Measurements from ENCODE around the gene SMIM43. TPM values are rescaled to one million over a fixed set of nuclear protein-coding genes. Genes with fewer than 3 reads are reported as not detected.
"Not testable (repeated sequence)": the region's sequence is repeated elsewhere in the genome, so short reads cannot be mapped to it uniquely, and the experiment has no call there.

The SMIM43 gene
- total RNA-seq, 4 donors from 2014 or later = 0.24 to 0.37 TPM; not detected in 2

DNA sequence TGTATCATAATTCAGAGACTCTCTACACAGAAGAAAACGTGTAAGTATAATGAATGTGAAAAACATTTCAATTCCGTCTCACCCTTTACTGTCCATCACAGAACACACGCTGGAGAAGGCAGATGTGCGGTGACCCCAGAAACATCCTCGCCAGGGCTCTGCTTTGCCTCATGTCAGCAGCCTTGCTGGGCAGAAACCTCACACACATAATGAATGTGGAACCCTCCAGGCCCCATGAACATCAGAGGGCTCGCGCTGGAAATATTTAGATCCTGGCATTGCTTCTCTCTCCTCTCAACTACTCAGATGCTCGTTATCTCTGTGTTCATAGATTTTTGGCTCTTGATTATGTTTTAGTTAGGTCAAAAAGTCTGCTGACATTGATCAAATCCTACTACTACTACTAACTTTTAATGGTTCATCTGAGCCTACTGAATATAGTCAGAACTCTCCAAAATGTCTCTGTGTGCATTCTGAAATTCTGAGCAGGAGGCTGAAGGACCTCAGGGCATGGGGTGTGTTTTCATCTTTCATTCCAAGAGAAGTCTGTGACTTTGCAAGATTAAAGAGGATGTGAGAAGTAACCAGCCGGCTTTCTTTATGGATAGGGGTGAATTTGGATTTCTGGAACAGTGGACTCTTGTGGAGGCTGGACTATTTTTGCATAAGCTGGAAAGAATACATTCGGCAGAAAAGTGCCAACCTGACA lies 27.0 kb downstream of the SMIM43 start:
- ATAC-seq (ENCODE audit: low FRiP score) (no peak), DNase-seq (ENCODE audit: low spot score) (no peak)
- TF ChIP-seq, protein P1, sequence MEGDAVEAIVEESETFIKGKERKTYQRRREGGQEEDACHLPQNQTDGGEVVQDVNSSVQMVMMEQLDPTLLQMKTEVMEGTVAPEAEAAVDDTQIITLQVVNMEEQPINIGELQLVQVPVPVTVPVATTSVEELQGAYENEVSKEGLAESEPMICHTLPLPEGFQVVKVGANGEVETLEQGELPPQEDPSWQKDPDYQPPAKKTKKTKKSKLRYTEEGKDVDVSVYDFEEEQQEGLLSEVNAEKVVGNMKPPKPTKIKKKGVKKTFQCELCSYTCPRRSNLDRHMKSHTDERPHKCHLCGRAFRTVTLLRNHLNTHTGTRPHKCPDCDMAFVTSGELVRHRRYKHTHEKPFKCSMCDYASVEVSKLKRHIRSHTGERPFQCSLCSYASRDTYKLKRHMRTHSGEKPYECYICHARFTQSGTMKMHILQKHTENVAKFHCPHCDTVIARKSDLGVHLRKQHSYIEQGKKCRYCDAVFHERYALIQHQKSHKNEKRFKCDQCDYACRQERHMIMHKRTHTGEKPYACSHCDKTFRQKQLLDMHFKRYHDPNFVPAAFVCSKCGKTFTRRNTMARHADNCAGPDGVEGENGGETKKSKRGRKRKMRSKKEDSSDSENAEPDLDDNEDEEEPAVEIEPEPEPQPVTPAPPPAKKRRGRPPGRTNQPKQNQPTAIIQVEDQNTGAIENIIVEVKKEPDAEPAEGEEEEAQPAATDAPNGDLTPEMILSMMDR (IDR thresholded peaks at IDR 0.05) = no peak

DNA sequence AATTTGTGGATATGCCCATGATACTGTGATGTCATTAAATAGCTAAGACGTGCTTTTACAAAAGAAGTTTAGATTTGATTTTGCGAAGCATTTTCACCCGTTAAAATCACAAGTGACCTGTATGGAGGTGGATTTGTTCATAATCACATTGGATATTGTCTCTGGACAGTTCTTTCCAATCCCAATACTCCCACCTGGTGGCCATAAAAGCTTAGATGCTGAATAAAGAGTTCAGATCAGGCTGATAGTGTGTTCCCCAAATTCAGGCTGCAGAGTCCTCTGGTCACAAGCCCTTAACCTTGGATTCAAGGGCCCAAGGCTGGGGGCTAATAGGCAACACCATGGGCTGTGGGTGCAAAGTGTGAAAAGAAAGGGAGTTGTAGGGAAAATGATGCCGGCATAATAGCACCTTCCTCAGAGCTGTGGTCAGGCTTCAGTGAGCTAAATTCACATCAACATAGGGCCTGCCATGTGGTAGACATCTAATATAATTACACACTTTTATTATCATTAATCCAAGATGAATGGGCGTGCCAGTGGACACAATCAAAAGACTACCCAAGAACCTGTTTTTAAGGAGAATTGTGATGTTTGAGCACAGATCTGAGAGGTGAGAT lies 28.1 kb downstream of the SMIM43 start:
- ATAC-seq (ENCODE audit: low FRiP score) = peak; percentile 72
- DNase-seq (ENCODE audit: low spot score) = no peak
- TF ChIP-seq, protein P1 (IDR thresholded peaks at IDR 0.05) = no peak

DNA sequence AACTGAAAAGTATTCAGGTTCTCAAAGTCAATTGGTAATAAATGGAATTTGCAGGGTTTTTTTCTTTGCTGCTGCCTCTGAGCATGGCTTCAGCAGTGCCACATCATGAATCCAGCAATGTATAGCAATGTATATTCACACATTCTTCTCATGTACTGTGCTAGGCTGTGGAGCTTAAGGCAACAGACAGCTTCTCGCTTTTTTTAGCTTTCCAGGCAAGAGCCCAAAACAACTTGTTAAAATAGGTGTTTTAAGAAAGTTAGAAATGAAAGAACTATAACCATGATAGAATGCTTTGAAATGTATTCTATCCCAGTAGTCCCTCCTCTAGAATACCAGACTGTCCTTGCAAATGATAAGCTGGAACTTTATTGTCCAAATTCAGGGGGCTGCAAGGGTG lies 30.4 kb downstream of the SMIM43 start:
- ATAC-seq (ENCODE audit: low FRiP score) (no peak), DNase-seq (ENCODE audit: low spot score) (no peak)
- TF ChIP-seq, protein P1 (IDR thresholded peaks at IDR 0.05) = no peak

DNA sequence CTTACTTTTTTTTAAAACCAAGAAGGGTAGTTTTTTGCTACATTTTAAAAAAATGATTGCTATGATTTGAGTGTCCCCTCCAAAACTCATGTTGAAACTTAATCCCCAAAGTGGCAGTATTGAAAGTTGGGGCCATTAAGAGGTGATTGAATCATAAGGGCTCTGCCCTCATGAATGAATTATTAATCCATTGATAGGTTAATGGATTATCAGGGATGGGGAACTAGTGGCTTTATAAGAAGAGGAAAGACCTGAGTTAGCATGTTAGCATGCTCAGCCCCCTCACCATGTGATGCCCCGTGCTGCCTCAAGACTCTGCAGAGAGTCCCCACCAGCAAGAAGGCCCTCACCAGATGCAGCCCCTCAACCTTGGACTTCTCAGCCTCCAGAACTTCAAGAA lies 31.0 kb downstream of the SMIM43 start:
- no peak for ATAC-seq (ENCODE audit: low FRiP score)
- TF ChIP-seq, protein P1 (IDR thresholded peaks at IDR 0.05) = no peak
- no peak for DNase-seq (ENCODE audit: low spot score)

DNA sequence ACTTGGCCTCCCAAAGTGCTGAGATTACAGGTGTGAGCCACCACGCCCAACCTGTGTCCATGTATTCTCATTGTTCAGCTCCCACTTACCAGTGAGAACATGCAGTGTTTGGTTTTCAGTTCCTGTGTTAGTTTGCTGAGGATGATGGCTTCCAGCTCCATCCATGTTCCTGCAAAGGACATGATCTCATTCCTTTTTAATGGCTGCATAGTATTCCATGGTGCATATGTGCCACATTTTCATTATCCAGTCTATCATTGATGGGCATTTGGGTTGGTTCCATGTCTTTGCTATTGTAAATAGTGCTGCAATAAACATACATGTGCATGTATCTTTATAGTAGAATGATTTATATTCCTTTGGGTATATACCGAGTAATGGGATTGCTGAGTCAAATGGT lies 35.2 kb downstream of the SMIM43 start:
- not testable (repeated sequence) for ATAC-seq (ENCODE audit: low FRiP score); DNase-seq (ENCODE audit: low spot score)

- DNase-seq (ENCODE audit: low spot score) (no peak), ATAC-seq (ENCODE audit: low FRiP score) (no peak)
- TF ChIP-seq, protein P1 (IDR thresholded peaks at IDR 0.05) = no peak
Observed at GRCh38 chr4:121728798-121729226, 36.2 kb downstream of the SMIM43 start.

- TF ChIP-seq, protein P1 (IDR thresholded peaks at IDR 0.05) = no peak
- no peak for DNase-seq (ENCODE audit: low spot score)
- ATAC-seq (ENCODE audit: low FRiP score) = peak; percentile 60
Observed at GRCh38 chr4:121728066-121728465, 36.9 kb downstream of the SMIM43 start.

All from omental fat pad (tissue), 4 donors.